PC-3 (cell line): ENCODE results near the gene FHL2. TPM values are rescaled to one million over a fixed set of nuclear protein-coding genes. Genes with fewer than 3 reads are reported as not detected.

ENCODE experiments used
- ATAC-seq: fragments of 200-7000 bp; cut with Tn5 transposase; 2 replicates; pipeline ENCODE4 v1.9.1; 2020; ENCODE audit warnings: mild to moderate bottlenecking, moderate library complexity
- BruUV-seq: library from RNA; stranded (reverse); fragments of 400-500 nt; replicated peaks from 2 replicates; lab custom pipeline; 2021; lab: Mats Ljungman, UMichigan
- CTCF ChIA-PET: fragments of 300-600 bp; sonication (Branson Sonifier 250); formaldehyde crosslinking; loops from one replicate; lab custom pipeline; 2022; ENCODE audit warnings: antibody characterized with exemption; lab: Charles Lee
- POLR2A ChIA-PET: fragments of 300-600 bp; sonication (Branson Sonifier 250); formaldehyde crosslinking; loops from one replicate; lab custom pipeline; 2022; ENCODE audit warnings: antibody characterized with exemption; ENCODE audit not compliant: unreplicated experiment; lab: Charles Lee
- DNase-seq: peaks from one replicate; pipeline ENCODE4 v3.0.0-alpha.2; 2015
- H2AFZ ChIP-seq: fragments of 300-600 bp; sonication (generic); 2 replicates; pipeline ENCODE4 v1.6.0; 2016; ENCODE audit warnings: antibody characterized with exemption, low read length
- H3F3A ChIP-seq: fragments of 300-600 bp; sonication (generic); one replicate; pipeline ENCODE4 v1.6.0; 2017; ENCODE audit warnings: antibody characterized with exemption, low read length, control low read depth, mild to moderate bottlenecking; ENCODE audit not compliant: unreplicated experiment
- H3K27ac ChIP-seq: fragments of 300-600 bp; sonication (generic); 2 replicates; pipeline ENCODE4 v1.5.1; 2016; ENCODE audit warnings: mild to moderate bottlenecking, low read length
- H3K27me3 ChIP-seq: fragments of 300-600 bp; sonication (generic); 2 replicates; pipeline ENCODE4 v1.6.1; 2016; ENCODE audit warnings: low read length, mixed read lengths
- H3K36me3 ChIP-seq: fragments of 300-600 bp; sonication (generic); 2 replicates; pipeline ENCODE4 v1.6.1; 2016; ENCODE audit warnings: low read depth, mixed run types, low read length, mixed read lengths
- H3K4me1 ChIP-seq: fragments of 300-600 bp; sonication (generic); 2 replicates; pipeline ENCODE4 v1.5.1; 2016; ENCODE audit warnings: low read length; ENCODE audit not compliant: insufficient read depth
- H3K4me2 ChIP-seq: fragments of 300-600 bp; sonication (generic); 2 replicates; pipeline ENCODE4 v1.6.0; 2016; ENCODE audit warnings: low read length
- H3K4me3 ChIP-seq: fragments of 300-600 bp; sonication (generic); 2 replicates; pipeline ENCODE4 v1.5.1; 2016; ENCODE audit warnings: mild to moderate bottlenecking, low read length, mixed read lengths
- H3K79me2 ChIP-seq: fragments of 300-600 bp; sonication (generic); 2 replicates; pipeline ENCODE4 v1.6.1; 2017; ENCODE audit warnings: low read length, mixed read lengths
- H3K9ac ChIP-seq: fragments of 300-600 bp; sonication (generic); 2 replicates; pipeline ENCODE4 v1.6.0; 2016; ENCODE audit warnings: mild to moderate bottlenecking, low read length
- H3K9me2 ChIP-seq: fragments of 300-600 bp; sonication (generic); replicated peaks from 2 replicates; pipeline ENCODE4 v1.6.1; 2016; ENCODE audit warnings: mixed run types, low read length, mixed read lengths
- H3K9me3 ChIP-seq: fragments of 300-600 bp; sonication (generic); 2 replicates; pipeline ENCODE4 v1.6.1; 2016; ENCODE audit warnings: low read length, mixed read lengths
- H4K20me1 ChIP-seq: fragments of 300-600 bp; sonication (generic); 2 replicates; pipeline ENCODE4 v1.6.1; 2016; ENCODE audit warnings: low read length, mixed read lengths
- CTCF ChIP-seq: fragments of 300-600 bp; sonication (generic); conservative IDR thresholded peaks from 2 replicates; pipeline ENCODE4 v1.5.1; 2017; ENCODE audit warnings: antibody characterized with exemption, low read depth, mild to moderate bottlenecking, low read length
- EZH2 ChIP-seq: fragments of 300-600 bp; sonication (generic); IDR thresholded peaks from one replicate; pipeline ENCODE4 v1.6.1; 2017; ENCODE audit warnings: antibody characterized with exemption, mild to moderate bottlenecking, low read length; ENCODE audit not compliant: unreplicated experiment
- EZH2phosphoT487 ChIP-seq: fragments of 300-600 bp; sonication (generic); IDR thresholded peaks from 2 replicates; pipeline ENCODE4 v1.6.1; 2018; ENCODE audit warnings: mild to moderate bottlenecking, antibody characterized with exemption, low read length, borderline replicate concordance
- intact Hi-C: fragments of 100-400 bp; cut with micrococcal nuclease; formaldehyde crosslinking; loops from 2 replicates; pipeline ENCODE4 v1.9.0; 2023
- total RNA-seq: library from RNA; depleted of rRNA; stranded (reverse); fragments of >200 nt; gene quantifications from 2 replicates; pipeline ENCODE4 v1.2.3, GENCODE V29; 2014

The FHL2 gene
- total RNA-seq, 1 experiment from 2014 or later, result 118 TPM

DNA sequence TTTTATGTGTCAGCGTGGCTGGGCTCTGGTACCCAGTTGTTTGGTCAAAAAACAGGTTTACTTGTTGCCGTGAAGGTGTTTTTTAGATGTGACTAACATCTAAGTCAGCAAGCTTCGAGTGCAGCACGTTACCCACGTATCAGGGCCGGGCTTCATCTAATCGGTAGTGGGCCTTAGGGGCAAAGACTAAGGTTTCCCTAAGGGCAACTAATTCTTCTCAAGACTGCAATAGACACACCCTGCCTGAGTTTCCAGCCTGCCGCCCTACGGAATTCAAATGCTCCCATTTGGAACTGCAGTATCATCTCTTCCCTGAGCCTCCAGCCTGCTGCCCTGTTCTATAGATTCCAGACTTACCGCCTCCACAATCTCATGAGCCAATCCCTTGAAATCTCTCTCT lies 27.7 kb downstream of the FHL2 start:
- 0 out of 2 replicates have a peak overlapping the region, but pooled peaks have one; percentile 6 for H3K4me2 ChIP-seq
- peaks cover 30% of the 10 kb centered on the region for H3K4me1 ChIP-seq
- DNase-seq, result peak; percentile 70
- TF ChIP-seq EZH2 (no peak), CTCF (no peak), EZH2phosphoT487 (no peak)
- H3K36me3 ChIP-seq, result peaks cover 71% of the 10 kb centered on the region
- H3K9ac ChIP-seq, result no peak overlapping the region
- no peak overlapping the region for H3K4me3 ChIP-seq
- intact Hi-C loops, result loop anchor here (2.0 kb wide), 1 partner anchor 30 kb away; no protein-coding TSS in a partner anchor
- H4K20me1 ChIP-seq, result peaks cover 6% of the 10 kb centered on the region; the same call in 1 of the 2 replicates
- no peaks in the 10 kb centered on the region for H3F3A ChIP-seq
- no TSS peak for BruUV-seq
- no peaks in the 10 kb centered on the region for H3K9me2 ChIP-seq
- no peaks in the 10 kb centered on the region for H3K27me3 ChIP-seq
- H3K79me2 ChIP-seq, result peaks cover 50% of the 10 kb centered on the region
- peak overlapping the region; percentile 51 for H3K27ac ChIP-seq
- no peaks in the 10 kb centered on the region for H3K9me3 ChIP-seq
- POLR2A ChIA-PET, result no interaction called here
- ATAC-seq, result peak; percentile 18; the same call in 1 of the 2 replicates
- CTCF ChIA-PET, result interaction anchor here (0.8 kb wide), 1 partner anchor 150 kb away, joined by 3 read pairs; no protein-coding TSS in a partner anchor
- no peak overlapping the region for H2AFZ ChIP-seq

DNA sequence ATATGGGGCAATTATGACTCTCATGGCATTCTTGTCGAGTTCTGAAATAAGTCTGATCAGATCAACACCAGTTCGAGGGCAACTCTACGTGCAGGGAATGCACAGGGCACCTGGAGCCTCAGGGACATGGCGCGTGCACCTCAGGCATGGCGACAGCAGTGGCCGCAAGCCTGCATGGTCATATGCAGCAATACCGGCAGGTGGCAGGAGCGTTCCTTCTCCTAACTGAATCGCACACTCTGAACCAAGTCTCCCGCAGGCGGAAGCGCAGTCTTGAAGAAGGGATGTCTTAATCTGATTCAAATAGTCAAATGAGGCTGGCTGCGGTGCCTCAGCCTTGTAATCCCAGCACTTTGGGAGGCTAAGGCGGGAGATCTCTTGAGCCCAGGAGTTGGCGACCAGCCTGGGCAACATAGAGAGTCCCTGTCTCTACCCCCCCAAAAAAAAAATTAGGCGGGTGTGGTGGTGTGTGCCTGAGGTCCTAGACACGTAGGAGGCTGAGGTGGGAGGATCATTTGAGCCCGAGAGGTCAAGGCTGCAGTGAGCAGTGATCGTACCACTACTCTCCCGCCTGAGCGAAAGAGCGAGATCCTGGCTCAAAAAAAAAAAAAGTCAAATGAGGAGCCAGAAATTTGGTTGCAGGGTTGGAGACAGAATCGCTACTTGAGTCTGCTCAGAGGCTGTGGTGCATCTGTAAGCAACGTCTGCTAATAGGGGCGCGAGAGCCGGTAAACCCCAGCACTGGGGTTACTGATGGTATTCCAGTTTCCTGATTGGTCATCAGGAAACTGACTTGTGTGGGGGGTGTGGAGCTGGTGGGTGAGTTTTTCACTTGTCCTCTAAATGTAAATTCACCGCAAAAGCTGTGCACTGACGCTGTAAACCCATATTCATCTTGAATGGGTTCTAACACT lies 28.8 kb downstream of the FHL2 start:
- ChIA-PET CTCF (interaction anchor here (0.8 kb wide), 1 partner anchor 151 kb away, joined by 3 read pairs; no protein-coding TSS in a partner anchor), POLR2A (no interaction called here)
- H3K9me2 ChIP-seq, result no peaks in the 10 kb centered on the region
- peaks cover 66% of the 10 kb centered on the region for H3K36me3 ChIP-seq
- intact Hi-C loops, result loop anchor here (1.0 to 2.0 kb wide), 2 partner anchors 31 to 151 kb away; no protein-coding TSS in a partner anchor
- H3K79me2 ChIP-seq, result peaks cover 38% of the 10 kb centered on the region
- no peak overlapping the region for H3K9ac ChIP-seq
- peaks cover 6% of the 10 kb centered on the region; the same call in 1 of the 2 replicates for H4K20me1 ChIP-seq
- peak; percentile 85 for TF ChIP-seq CTCF
- TF ChIP-seq EZH2, result no peak
- no peak for TF ChIP-seq EZH2phosphoT487
- H2AFZ ChIP-seq, result no peak overlapping the region
- H3K9me3 ChIP-seq, result no peaks in the 10 kb centered on the region
- DNase-seq, result peak; percentile 85
- H3K4me2 ChIP-seq, result no peak overlapping the region
- no peak overlapping the region for H3K4me3 ChIP-seq
- no peaks in the 10 kb centered on the region for H3K27me3 ChIP-seq
- peak overlapping the region; percentile 51; the same call in 1 of the 2 replicates for H3K27ac ChIP-seq
- H3K4me1 ChIP-seq, result peaks cover 27% of the 10 kb centered on the region
- H3F3A ChIP-seq, result no peaks in the 10 kb centered on the region
- peak; percentile 81 for ATAC-seq
- no TSS peak for BruUV-seq
